Measurements from ENCODE around the gene F7.

F7 gene

DNA sequence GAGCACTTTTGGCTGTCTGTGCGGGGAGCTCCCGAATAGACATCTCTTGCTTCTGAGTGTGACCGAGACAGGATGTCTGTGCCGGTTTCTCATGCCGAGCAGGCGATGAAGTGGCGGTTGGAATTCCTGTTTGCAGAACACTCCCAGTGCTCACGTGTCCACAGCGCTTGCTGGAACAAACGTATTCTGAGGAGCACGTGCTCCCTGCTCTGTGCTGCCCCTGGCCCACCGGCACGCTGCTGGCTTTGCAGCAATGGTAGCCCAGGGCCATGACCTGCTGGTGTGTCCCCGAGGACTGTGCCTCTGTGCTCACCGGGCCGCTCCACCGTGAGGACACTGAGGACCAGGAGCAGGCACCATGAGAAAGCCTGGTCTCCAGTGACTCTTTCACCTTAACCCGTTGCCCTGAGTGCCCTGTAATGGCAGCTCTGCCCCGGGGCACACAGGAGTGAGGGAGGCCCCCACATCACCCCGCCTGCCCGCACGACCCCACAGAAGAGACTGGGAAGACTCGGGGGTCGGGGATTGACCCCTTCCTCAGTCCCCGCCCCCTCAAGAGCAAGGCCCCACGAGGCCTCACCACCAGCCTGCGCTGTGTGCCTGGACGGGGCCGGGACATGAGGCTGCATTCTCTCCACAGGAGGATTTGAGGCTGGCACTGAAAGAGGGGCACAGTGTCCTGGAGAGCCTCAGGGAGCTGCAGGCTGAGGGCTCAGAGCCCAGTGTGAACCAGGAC, 40.0 kb upstream of the F7 start:
- no peaks in the 10 kb centered on the region for H3K4me1 Mint-ChIP-seq
- H3K27ac Mint-ChIP-seq, result no peak overlapping the region
- ATAC-seq, result peak; percentile 8
- no peak for DNase-seq
- H3K4me3 Mint-ChIP-seq, result no peak overlapping the region
- no peaks in the 10 kb centered on the region for H3K27me3 Mint-ChIP-seq
- no peaks in the 10 kb centered on the region for H3K9me3 Mint-ChIP-seq

DNA sequence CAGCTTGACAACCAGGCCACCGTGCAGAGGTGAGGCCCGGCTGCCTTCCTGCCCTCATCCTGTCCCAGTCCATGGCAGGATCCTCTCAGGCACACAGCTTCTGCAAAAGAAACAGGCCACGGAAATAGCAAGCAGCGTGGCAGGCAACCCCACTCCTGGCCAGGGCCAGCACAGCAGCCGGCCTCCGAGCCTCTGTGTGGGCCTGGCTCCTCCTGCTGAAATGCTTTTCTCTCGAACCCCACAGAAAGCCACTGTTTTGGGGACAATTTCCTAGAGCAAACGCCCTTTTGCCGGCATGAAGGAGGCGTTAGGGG, 39.5 kb upstream of the F7 start:
- Mint-ChIP-seq H3K27ac (no peak overlapping the region), H3K4me3 (no peak overlapping the region)

DNA sequence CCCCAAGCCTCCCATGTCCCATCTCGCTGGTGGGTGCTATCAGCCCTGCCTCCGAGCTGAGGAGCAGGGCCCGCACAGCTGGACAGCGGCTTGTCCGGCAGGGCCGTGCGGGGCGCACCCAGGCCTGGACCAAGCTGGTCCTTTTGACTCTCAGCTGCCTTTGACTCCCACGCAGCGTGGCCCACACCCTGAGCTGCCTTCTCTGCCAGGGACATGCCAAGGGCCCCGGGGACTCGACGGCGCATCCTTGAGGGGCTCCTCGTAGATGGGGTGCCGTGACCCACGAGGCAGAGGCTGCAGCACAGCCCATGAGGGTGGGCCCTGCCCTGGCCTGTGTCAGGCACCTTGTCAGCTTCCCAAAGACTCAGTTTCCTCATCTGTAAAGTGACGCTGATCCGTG, 38.8 kb upstream of the F7 start:
- no peaks in the 10 kb centered on the region for H3K9me3 Mint-ChIP-seq
- no peaks in the 10 kb centered on the region for H3K27me3 Mint-ChIP-seq
- H3K4me3 Mint-ChIP-seq, result no peak overlapping the region
- no peaks in the 10 kb centered on the region for H3K4me1 Mint-ChIP-seq
- DNase-seq, result no peak
- no peak for ATAC-seq
- no peak overlapping the region for H3K27ac Mint-ChIP-seq

More for the DNA sequence above, 39.5 kb upstream of the F7 start:
- H3K9me3 Mint-ChIP-seq, result no peaks in the 10 kb centered on the region
- no peaks in the 10 kb centered on the region for H3K4me1 Mint-ChIP-seq
- DNase-seq, result no peak
- ATAC-seq, result no peak
- H3K27me3 Mint-ChIP-seq, result no peaks in the 10 kb centered on the region

DNA sequence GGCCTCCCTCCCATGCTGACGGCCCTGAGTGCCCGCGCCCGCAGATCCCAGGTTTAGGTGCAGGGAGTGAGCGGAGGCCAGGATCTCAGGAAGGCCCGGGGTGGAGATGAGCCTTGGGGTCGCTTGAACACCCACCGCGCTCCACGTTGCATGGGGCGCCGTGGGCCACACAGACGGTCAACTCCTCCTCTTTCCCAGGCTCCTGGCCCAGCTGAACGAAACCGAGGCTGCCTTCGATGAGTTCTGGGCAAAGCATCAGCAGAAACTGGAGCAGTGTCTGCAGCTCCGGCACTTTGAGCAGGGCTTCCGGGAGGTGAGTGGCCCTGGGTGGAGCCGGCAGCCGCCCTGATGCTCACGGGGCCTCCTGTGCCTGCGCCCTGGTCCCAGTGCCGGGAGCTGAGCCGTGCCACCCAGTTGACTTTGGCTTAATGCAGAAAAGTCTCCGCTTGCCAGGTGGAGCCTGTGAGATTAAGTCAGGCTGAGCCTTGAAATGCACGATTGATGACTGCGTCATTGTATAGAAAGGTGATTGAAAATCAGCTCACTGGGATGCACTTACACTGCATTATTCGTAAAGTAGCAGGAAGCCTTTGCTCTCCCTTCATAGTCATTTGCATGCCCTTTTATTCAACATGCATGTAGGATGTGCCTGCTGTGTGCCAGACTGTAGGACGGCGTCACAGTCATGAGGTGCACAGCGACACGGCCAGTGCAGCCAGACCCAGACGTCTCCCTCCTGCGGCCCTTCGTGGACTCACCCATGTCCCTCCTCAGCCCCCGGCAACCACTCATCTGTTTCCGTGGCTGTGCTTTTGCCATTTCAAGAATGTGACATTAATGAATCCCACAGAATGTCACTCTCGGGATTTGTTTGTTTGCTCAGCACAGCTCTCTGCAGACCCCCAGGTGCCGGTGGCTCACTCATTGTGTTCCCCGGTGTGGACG, 35.5 kb upstream of the F7 start:
- DNase-seq (no peak), ATAC-seq (no peak)
- no peaks in the 10 kb centered on the region for H3K27me3 Mint-ChIP-seq
- H3K4me1 Mint-ChIP-seq, result no peaks in the 10 kb centered on the region
- no peak overlapping the region for H3K4me3 Mint-ChIP-seq
- H3K27ac Mint-ChIP-seq, result no peak overlapping the region
- no peaks in the 10 kb centered on the region for H3K9me3 Mint-ChIP-seq

DNA sequence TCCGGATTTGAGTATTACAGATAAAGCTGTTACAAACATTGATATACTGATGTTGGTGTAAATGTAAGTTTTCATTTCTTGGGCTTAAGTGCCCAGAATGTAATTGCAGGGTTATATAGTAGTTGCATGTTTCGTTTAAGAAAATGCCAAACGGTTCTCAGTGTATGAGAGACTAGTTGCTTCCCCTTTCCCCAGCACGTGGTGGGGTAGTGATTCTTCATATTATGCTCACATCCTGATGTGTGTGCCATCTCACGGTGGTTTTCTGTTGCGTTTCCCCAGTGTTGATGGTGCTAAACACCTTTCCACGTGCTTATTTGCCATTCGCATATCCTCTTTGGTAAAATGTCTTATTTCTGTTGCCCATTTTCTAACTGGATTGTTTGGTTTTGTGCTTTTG, 34.7 kb upstream of the F7 start:
- H3K4me1 Mint-ChIP-seq, result no peaks in the 10 kb centered on the region
- no peak overlapping the region for H3K27ac Mint-ChIP-seq
- ATAC-seq, result no peak
- H3K27me3 Mint-ChIP-seq, result no peaks in the 10 kb centered on the region
- DNase-seq, result no peak
- H3K4me3 Mint-ChIP-seq, result no peak overlapping the region
- no peaks in the 10 kb centered on the region for H3K9me3 Mint-ChIP-seq

DNA sequence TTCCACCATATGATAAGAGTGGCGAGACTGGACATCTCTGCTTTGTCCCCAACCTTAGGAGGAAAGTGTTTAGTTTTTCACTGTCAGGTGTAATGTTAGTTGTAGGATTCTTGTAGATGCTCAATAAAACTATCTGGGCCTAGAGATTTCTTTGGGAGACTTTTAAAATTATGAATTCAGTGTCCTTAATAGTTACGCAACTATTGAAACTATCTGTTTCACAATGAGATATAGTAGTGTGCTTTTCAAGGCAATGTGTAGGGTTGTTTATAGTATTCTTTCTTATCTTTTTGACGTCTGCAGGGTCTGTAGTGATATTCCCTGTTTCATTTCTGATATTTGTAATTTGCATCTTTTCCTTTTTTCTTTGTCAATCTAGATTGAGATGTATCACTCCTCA, 33.2 kb upstream of the F7 start:
- Mint-ChIP-seq H3K27ac (no peak overlapping the region), H3K27me3 (no peaks in the 10 kb centered on the region), H3K4me3 (no peak overlapping the region)

DNA sequence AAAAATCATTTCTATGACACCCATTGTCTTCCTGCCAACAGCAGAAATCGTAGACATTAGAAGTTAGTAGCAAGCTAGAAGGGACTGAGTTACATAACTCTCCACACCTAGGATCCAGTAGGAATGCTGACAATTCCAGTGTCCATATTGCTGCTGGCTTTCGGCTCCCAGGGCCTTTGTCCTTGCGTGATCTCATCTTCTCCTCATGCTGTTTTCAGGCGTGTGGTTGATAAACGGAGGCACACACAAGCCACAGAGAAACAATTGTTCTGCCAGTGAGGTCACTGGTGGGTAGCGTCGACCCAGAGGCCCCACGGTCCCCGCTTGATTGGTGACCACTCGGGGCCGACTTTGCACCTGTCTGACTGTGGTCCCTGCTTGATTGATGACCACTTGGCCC, 31.6 kb upstream of the F7 start:
- Mint-ChIP-seq H3K4me1 (no peaks in the 10 kb centered on the region), H3K27ac (no peak overlapping the region), H3K27me3 (no peaks in the 10 kb centered on the region), H3K4me3 (no peak overlapping the region), H3K9me3 (no peaks in the 10 kb centered on the region)
- DNase-seq (no peak), ATAC-seq (no peak)

More for the DNA sequence above, 33.2 kb upstream of the F7 start:
- no peaks in the 10 kb centered on the region for H3K9me3 Mint-ChIP-seq
- no peak for DNase-seq
- ATAC-seq, result no peak
- no peaks in the 10 kb centered on the region for H3K4me1 Mint-ChIP-seq

DNA sequence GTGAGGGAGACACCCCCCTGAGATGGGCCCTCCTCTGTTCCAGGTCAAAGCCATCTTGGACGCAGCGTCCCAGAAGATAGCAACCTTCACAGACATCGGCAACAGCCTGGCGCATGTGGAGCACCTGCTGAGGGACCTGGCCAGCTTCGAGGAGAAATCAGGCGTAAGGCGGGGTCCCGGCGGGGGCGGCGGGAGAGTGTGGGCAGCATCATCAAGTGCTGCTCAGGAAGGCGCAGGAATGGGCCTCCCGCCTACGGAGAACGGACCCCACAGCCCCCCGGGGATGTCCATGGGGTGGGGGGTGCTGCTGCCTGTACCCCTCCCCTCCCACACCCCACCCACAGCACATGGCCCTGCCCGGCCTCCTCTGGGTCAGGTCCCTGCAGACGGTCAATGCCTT, 31.2 kb upstream of the F7 start:
- no peaks in the 10 kb centered on the region for H3K27me3 Mint-ChIP-seq
- DNase-seq (no peak), ATAC-seq (peak; percentile 32)
- H3K9me3 Mint-ChIP-seq, result no peaks in the 10 kb centered on the region
- H3K4me3 Mint-ChIP-seq, result no peak overlapping the region
- H3K4me1 Mint-ChIP-seq, result no peaks in the 10 kb centered on the region
- H3K27ac Mint-ChIP-seq, result no peak overlapping the region

DNA sequence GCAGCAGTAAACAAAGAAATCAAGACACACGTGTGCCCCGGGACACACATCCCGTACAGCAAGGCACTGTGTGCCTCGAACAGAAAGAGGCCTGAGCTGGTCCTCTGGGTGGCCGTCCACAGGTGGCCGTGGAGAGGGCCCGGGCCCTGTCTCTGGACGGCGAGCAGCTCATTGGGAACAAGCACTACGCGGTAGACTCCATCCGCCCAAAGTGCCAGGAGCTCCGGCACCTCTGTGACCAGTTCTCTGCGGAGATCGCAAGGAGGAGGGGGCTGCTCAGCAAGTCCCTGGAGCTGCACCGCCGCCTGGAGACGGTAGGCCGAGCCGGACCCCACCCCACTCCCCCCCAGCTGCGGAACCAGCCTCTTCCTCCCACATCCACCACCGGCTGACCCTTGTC, 30.7 kb upstream of the F7 start:
- H3K4me1 Mint-ChIP-seq, result no peaks in the 10 kb centered on the region
- ATAC-seq, result peak; percentile 10
- no peaks in the 10 kb centered on the region for H3K27me3 Mint-ChIP-seq

DNA sequence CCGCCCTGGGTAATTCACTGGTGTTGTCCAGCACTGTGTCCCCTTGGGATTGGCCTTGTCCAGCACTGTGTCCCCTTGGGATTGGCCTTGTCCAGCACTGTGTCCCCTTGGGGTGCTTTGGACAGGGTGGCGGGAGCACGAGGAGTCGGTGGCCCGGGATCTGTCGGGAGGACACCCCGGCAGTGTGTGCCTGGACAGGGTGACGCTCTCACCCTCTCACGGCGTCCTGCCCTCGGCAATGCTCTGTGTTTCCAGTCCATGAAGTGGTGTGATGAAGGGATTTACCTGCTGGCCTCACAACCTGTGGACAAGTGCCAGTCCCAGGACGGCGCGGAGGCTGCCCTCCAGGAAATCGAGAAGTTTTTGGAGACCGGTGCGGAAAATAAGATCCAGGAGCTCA, 29.9 kb upstream of the F7 start:
- Mint-ChIP-seq H3K4me3 (no peak overlapping the region), H3K27ac (no peak overlapping the region), H3K4me1 (no peaks in the 10 kb centered on the region), H3K9me3 (no peaks in the 10 kb centered on the region), H3K27me3 (no peaks in the 10 kb centered on the region)
- no peak for DNase-seq
- ATAC-seq, result no peak

More for the DNA sequence above, 30.7 kb upstream of the F7 start:
- H3K9me3 Mint-ChIP-seq, result no peaks in the 10 kb centered on the region
- no peak for DNase-seq
- no peak overlapping the region for H3K4me3 Mint-ChIP-seq
- no peak overlapping the region for H3K27ac Mint-ChIP-seq

DNA sequence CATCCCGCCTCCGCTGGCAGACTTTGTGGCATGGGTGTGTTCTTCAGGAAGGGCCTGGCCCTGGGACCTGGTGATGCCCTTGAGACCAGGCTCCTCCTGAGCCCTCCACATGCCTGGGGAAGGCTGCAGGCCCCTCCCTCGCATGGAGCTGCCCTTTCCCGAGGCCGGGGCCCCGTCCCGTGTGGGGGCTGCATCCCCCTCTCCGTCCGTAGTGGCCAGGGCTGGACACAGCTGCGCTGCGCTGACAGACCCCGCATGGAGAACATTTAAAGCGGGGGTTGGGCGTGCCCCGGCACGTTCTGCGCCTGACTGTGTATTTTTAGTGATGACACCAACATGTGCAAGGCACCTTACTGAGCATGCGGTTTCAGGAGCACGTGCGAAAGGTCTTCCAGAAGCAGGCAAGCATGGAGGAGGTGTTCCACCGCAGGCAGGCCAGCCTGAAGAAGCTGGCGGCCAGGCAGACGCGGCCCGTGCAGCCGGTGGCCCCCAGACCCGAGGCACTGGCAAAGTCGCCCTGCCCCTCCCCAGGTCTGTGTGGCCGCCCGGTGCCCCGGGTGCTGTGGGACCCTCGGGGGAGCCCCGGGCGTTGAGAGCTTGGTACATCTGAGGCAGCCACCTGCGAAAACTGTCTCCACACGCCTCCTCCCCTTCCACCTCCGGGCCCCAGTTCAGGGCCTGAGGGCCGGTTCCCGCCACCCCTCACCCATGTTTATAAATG, 28.8 kb upstream of the F7 start:
- H3K27me3 Mint-ChIP-seq, result no peaks in the 10 kb centered on the region
- no peaks in the 10 kb centered on the region for H3K9me3 Mint-ChIP-seq
- ATAC-seq (peak; percentile 51), DNase-seq (no peak)
- H3K4me1 Mint-ChIP-seq, result no peaks in the 10 kb centered on the region
- H3K27ac Mint-ChIP-seq, result no peak overlapping the region
- H3K4me3 Mint-ChIP-seq, result no peak overlapping the region

DNA sequence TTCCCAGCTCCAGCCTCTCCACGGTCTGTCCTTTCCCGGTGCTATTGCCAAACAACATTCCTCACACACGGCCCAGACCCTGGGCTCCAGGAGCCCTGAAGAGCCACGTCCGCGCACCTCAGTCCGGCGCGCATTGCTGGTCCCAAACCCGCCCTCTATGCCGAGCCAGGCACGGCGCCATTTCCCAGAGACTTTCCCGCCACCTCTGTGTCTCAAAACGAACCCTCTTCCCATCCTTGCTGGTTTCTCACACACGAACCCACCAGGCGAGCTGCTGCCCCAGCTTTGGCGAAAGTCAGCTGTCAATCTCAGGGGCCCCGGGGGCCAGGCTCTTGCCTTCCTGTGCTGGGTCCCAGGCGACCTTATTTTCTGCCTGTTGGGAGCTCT, 28.0 kb upstream of the F7 start:
- Mint-ChIP-seq H3K4me3 (no peak overlapping the region), H3K27ac (peak overlapping the region in 1 of 2 donors; percentile 83), H3K4me1 (no peaks in the 10 kb centered on the region), H3K9me3 (no peaks in the 10 kb centered on the region), H3K27me3 (no peaks in the 10 kb centered on the region)
- no peak for DNase-seq
- no peak for ATAC-seq

DNA sequence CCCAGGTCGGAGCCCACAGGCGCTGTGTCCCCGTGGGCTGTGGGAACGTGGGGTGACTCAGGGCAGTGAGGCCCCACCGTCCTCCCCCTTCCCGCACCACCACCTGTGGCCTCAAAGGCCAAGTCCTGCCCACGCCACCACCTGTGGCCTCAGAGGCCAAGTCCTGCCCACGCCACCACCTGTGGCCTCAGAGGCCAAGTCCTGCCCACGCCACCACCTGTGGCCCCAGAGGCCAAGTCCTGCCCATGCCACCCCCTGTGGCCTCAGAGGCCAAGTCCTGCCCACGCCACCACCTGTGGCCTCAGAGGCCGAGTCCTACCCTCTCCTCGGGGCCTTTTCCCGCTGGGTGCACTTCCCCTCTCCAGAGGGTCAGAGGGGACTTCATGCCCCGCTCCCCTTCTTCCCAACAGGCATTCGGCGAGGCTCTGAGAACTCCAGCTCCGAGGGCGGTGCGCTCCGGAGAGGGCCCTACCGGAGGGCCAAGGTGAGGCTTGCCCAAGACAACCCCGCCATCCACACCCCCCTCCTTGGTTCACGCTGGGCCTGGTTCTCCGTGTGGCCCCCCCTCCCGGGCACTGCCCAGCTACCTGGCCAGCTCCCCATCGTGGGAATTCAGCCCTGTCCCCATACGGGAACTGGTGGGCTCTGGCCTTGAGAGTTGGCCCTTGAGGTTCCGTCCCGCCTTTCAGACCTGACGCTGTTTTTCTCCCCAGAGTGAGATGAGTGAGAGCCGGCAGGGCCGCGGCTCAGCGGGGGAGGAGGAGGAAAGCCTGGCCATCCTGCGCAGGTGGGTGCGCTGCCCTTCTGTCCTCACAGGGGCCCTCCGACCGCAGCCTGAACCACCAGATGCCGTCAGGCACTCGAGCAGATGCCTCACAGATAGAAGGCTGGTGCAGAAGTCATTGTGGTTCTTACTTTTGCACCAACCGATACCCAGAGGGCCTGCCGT, 27.4 kb upstream of the F7 start:
- H3K27ac Mint-ChIP-seq, result peak overlapping the region in 1 of 2 donors; percentile 83
- DNase-seq (no peak), ATAC-seq (no peak)
- H3K9me3 Mint-ChIP-seq, result no peaks in the 10 kb centered on the region
- no peaks in the 10 kb centered on the region for H3K27me3 Mint-ChIP-seq
- H3K4me1 Mint-ChIP-seq, result no peaks in the 10 kb centered on the region
- no peak overlapping the region for H3K4me3 Mint-ChIP-seq

DNA sequence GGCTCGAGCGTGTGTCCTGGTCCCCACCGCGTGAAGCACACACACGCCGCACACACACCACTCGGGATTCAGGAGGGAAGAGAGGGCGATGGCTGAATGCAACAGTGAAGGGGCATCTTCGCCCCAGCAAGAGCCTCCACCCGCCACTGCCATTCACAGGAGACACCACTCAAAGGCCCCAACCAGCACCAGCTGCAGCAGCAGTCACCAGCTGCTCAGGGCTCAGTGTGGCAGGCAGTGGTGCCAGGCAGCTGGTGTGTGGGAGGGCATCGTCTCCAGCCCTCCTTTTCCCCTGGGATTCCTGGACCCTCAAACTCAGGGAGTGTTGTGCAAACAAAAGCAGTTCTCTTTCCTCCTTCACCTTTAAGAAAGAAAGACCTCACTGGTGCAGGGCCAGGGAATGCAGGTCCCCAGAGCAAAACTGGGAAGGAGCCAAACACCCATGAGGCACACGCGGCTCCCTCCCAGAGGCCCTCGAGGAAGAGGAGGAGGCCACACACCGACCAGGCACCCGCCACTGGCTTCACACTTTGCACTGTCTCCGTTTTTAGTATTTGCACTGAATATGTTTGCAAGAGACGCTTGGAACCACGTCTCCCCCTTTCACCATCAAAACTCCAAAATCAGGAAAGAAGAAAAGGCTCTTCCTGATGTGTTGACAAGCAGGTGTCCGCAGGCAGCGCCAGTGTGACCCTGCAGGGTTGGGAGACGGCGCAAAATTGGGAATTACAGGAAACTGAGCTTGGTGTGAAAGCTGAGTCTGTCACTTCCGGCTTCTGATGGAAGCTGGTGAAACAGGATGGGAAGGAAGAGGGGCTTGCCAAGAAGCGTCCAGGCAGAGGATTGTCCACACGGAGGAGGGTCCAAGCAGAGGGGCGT, 26.4 kb upstream of the F7 start:
- Mint-ChIP-seq H3K27me3 (no peaks in the 10 kb centered on the region), H3K27ac (no peak overlapping the region), H3K4me1 (no peaks in the 10 kb centered on the region), H3K9me3 (no peaks in the 10 kb centered on the region), H3K4me3 (no peak overlapping the region)
- no peak for ATAC-seq
- DNase-seq, result no peak
